Uterus (tissue), 4 donors: Measurements from ENCODE around the gene FRRS1L. TPM values are rescaled to one million over a fixed set of nuclear protein-coding genes. Genes with fewer than 3 reads are reported as not detected.

Experiments used
- DNase-seq, 2 donors: peaks; one replicate each; pipeline ENCODE4 v3.0.0-alpha.2; 2019 to 2020
- H3K27ac ChIP-seq, 2 donors: fragments of 200-600 bp; sonication (generic); 1 replicate in 1 of 2; 2 replicates in 1 of 2; pipeline ENCODE4 v1.5.1; 2016 to 2018
- H3K27me3 ChIP-seq, 2 donors: fragments of 200-600 bp; sonication (generic); one replicate each; pipeline ENCODE4 v1.5.1; 2018 to 2019; ENCODE audit warnings: control low read depth in 1 of 2
- H3K36me3 ChIP-seq, 2 donors: fragments of 200-600 bp; sonication (generic); one replicate each; pipeline ENCODE4 v1.5.1; 2019; ENCODE audit warnings: control low read depth in 1 of 2
- H3K4me1 ChIP-seq, 2 donors: fragments of 200-600 bp; sonication (generic); one replicate each; pipeline ENCODE4 v1.5.1; 2018 to 2019; ENCODE audit warnings: control low read depth in 1 of 2
- H3K4me3 ChIP-seq, 2 donors: fragments of 200-600 bp; sonication (generic); 1 replicate in 1 of 2; 2 replicates in 1 of 2; pipeline ENCODE4 v1.5.1; 2018 to 2019; ENCODE audit warnings: mild to moderate bottlenecking in 1 of 2
- H3K9me3 ChIP-seq, 2 donors: fragments of 200-600 bp; sonication (generic); one replicate each; pipeline ENCODE4 v1.5.1; 2019; ENCODE audit warnings: control low read depth in 1 of 2
- CTCF ChIP-seq, 4 experiments: fragments of 200-600 bp in 2 of 4; fragments of 450-650 bp in 2 of 4; sonication (generic) in 2 of 4; IDR thresholded peaks; one replicate each; pipeline ENCODE4 v1.5.1; 2016 to 2019; ENCODE audit warnings: antibody characterized with exemption in 4 of 4, mild to moderate bottlenecking in 2 of 4, moderate library complexity in 1 of 4
- POLR2A ChIP-seq, 2 donors: fragments of 450-650 bp; IDR thresholded peaks; one replicate each; pipeline ENCODE4 v1.6.1; 2016; ENCODE audit warnings: antibody characterized with exemption in 2 of 2, mild to moderate bottlenecking in 1 of 2, moderate library complexity in 1 of 2
- intact Hi-C: fragments of 100-400 bp; cut with DNase I; formaldehyde crosslinking; loops from one replicate; pipeline ENCODE4 v1.15.1; 2023; ENCODE audit warnings: low total_unique reads
- total RNA-seq, 4 donors: library from RNA; depleted of rRNA in 3 of 4; stranded (reverse); fragments of >200 nt in 3 of 4; gene quantifications; one replicate each; pipeline versions ENCODE4 v1.1.0 to v1.2.4, GENCODE V29; 2014 to 2023
- donor health status: DM: yes; HTN: yes; CAD: no.

Gene FRRS1L
- total RNA-seq, 4 donors from 2014 or later: under 0.01 to 10.9 (median 10.1) TPM

DNA sequence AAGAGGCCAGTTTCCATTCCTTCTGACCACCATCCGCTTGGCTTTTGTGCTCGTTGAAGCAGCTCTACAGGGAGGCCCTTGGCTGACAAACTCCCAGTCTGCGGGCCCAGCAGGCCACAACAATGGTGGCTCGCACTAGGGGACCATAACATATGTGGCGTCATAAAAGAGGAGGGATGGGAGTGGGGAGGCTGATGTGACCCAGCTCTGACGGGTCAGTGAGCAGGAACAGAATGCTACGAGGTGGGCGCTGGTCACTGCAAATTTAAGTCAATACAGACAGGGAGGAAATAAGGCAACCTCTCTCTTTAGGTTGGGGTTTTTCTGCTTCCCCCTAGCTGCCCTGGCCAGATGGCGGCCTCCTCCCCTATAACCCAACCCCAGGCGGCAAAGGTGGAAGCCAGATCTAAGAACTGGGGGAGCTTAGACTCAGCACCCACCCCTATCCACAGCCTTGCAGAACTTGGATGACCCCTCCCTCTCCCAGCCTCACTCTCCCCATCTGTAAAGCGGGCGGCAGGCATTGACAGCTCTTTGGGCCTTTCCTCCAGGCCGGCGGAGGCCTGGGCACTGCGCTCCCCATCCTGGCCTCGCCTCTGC is 778 bp downstream of the FRRS1L start:
- H3K27me3 ChIP-seq: no peaks in the 10 kb centered on the region
- H3K4me3 ChIP-seq: peak overlapping the region in 1 of 2 donors; percentile 36
- DNase-seq: no peak
- no peak overlapping the region for H3K27ac ChIP-seq
- H3K9me3 ChIP-seq: no peaks in the 10 kb centered on the region
- intact Hi-C loops: no loop called here
- TF ChIP-seq CTCF (IDR thresholded peaks at IDR 0.05): no peak
- TF ChIP-seq POLR2A (IDR thresholded peaks at IDR 0.05): no peak
- no peaks in the 10 kb centered on the region for H3K4me1 ChIP-seq
- H3K36me3 ChIP-seq: no peaks in the 10 kb centered on the region

DNA sequence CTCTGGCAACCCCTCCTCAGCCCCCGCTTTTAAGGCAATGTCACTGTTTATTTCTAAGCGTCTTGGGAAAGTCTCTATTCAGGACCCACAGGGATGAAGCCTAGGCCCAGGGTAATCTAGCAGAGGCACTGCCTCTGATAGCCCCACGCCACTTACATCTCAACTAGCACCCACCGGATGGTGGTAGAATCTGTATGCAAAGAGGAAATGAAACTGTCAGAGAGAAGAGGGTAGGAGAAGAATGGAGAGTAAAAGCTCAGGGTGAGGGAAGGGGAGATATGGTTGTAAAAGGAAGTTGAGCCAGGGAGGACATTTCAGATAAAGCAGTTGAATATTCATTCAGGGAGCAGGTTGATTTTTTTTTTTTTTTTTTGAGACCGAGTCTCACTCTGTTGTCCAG is 3.0 kb downstream of the FRRS1L start:
- TF ChIP-seq POLR2A (IDR thresholded peaks at IDR 0.05) (no peak), CTCF (IDR thresholded peaks at IDR 0.05) (no peak)
- H3K4me1 ChIP-seq: no peaks in the 10 kb centered on the region
- DNase-seq: no peak
- intact Hi-C loops: no loop called here
- no peak overlapping the region for H3K4me3 ChIP-seq
- H3K36me3 ChIP-seq: no peaks in the 10 kb centered on the region
- no peaks in the 10 kb centered on the region for H3K27me3 ChIP-seq
- no peaks in the 10 kb centered on the region for H3K9me3 ChIP-seq
- H3K27ac ChIP-seq: no peak overlapping the region

DNA sequence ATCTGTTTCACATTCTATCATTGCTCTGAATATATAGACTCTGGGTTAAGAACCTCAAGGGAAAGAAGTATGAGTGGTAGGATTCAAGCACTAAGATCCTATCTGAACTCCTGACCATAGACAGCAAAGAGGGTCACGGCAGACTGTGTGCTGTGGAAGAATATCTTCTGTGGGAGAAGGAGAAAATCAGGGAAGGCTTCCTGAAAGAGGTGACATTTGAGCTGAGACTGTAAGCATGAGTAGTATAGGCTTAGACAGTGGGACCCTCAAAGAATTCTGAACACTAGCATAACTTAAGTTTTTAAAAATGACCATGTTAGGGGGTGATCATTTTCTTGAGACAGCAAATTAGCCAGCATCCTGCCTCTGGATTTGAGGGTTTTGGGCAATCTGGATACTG is 3.9 kb downstream of the FRRS1L start:
- intact Hi-C loops: no loop called here
- Histone ChIP-seq H3K27me3 (no peaks in the 10 kb centered on the region), H3K27ac (no peak overlapping the region), H3K36me3 (no peaks in the 10 kb centered on the region), H3K4me3 (no peak overlapping the region), H3K9me3 (no peaks in the 10 kb centered on the region), H3K4me1 (no peaks in the 10 kb centered on the region)
- TF ChIP-seq POLR2A (IDR thresholded peaks at IDR 0.05): no peak
- TF ChIP-seq CTCF (IDR thresholded peaks at IDR 0.05): no peak
- no peak for DNase-seq

DNA sequence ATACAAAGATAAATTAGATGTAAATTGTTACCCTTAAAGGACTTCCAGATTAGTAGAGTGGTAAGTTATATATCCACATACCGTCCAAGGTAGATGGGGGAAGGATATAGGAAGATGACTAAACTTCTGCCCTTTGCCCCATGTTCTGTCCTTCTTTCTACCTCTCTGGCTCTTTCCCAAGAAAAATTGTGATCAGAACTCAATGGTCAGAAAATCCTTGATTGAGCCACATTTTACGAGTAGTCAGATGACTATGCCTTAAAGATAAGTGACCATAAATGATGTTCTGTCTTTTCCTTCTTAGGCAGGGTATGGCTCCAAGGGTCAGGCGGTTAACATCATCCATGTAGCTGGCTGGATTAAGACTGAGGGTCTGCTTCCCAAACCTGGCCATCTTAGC is 4.4 kb downstream of the FRRS1L start:
- TF ChIP-seq POLR2A (IDR thresholded peaks at IDR 0.05) (no peak), CTCF (IDR thresholded peaks at IDR 0.05) (no peak)
- Histone ChIP-seq H3K4me1 (no peaks in the 10 kb centered on the region), H3K4me3 (no peak overlapping the region), H3K9me3 (no peaks in the 10 kb centered on the region), H3K27ac (no peak overlapping the region), H3K36me3 (no peaks in the 10 kb centered on the region), H3K27me3 (no peaks in the 10 kb centered on the region)
- intact Hi-C loops: no loop called here
- DNase-seq: no peak

- DNase-seq: no peak
- H3K27ac ChIP-seq: no peak overlapping the region
- TF ChIP-seq CTCF (IDR thresholded peaks at IDR 0.05) (no peak), POLR2A (IDR thresholded peaks at IDR 0.05) (no peak)
- no peaks in the 10 kb centered on the region for H3K27me3 ChIP-seq
- H3K4me3 ChIP-seq: no peak overlapping the region
- no peaks in the 10 kb centered on the region for H3K9me3 ChIP-seq
- intact Hi-C loops: no loop called here
- no peaks in the 10 kb centered on the region for H3K4me1 ChIP-seq
- no peaks in the 10 kb centered on the region for H3K36me3 ChIP-seq
Observed at GRCh38 chr9:109161471-109161870, 5.6 kb downstream of the FRRS1L start.
